GM21717 (cell line): ENCODE data around the gene SLC30A9.

Experiments used
- ATAC-seq: cut with Tn5 transposase; IDR thresholded peaks from one replicate; pipeline ENCODE4 v1.9.1; 2021; ENCODE audit warnings: mild to moderate bottlenecking, moderate library complexity; ENCODE audit not compliant: unreplicated experiment

SLC30A9 gene

DNA sequence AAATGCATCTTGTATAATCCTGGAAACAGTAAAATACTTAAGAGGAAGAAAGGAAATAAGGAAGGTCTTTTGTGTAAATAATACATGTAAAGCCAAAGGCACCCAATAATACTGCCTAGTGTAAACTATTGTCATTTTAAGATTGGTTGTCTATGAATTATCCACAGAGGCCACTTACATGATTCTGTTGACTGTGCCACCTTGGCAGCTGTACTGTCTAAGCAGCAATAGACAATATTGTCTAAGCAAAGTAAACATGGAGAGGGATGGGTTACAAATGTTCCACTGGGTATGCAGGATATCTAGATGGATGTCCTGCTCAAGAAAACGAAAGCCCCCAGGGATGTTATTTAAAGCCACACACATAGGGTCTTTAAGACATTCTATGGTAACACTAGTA lies 142.7 kb downstream of the SLC30A9 start:
- no peak for ATAC-seq

DNA sequence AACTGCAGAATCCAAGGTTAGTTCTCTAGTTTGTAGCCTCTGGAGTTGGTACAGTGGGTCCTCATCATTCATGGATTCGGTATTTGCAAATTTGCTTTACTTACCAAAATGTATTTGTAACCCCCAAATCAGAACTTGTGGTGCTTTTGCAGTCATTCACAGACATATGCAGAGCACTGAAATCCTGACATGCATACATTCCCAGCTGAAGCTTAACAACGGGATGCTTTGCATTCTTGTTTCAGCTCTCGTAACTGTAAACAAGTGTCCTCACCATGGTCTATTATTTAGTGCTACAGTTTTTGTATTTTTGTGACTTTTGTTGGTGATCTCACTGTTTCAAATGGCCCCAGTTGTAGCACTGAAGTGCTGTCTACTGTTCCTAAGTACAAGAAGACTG lies 146.0 kb downstream of the SLC30A9 start:
- ATAC-seq = no peak
